Fibroblast of villous mesenchyme (primary cell): ENCODE measurements around the gene SAXO1. TPM values are rescaled to one million over a fixed set of nuclear protein-coding genes. Genes with fewer than 3 reads are reported as not detected.

ENCODE experiments used
- DNase-seq: peaks from one replicate; pipeline ENCODE4 v3.0.0-alpha.2; 2010; ENCODE audit warnings: low read depth
- H3K4me3 ChIP-seq: 2 replicates; pipeline ENCODE4 v1.5.1; 2011; ENCODE audit warnings: low read depth, mild to moderate bottlenecking, low read length
- total RNA-seq: library from RNA; depleted of rRNA; stranded (reverse); fragments of >200 nt; gene quantifications from 2 replicates; pipeline ENCODE4 v1.2.3, GENCODE V29; 2012
- TF ChIP-seq, protein P1 (sequence below): IDR thresholded peaks from 2 replicates; pipeline ENCODE4 v1.5.1; 2012; ENCODE audit warnings: low read depth, mild to moderate bottlenecking, low read length; ENCODE audit not compliant: insufficient read depth

The SAXO1 gene
- total RNA-seq, 1 donor = not detected

DNA sequence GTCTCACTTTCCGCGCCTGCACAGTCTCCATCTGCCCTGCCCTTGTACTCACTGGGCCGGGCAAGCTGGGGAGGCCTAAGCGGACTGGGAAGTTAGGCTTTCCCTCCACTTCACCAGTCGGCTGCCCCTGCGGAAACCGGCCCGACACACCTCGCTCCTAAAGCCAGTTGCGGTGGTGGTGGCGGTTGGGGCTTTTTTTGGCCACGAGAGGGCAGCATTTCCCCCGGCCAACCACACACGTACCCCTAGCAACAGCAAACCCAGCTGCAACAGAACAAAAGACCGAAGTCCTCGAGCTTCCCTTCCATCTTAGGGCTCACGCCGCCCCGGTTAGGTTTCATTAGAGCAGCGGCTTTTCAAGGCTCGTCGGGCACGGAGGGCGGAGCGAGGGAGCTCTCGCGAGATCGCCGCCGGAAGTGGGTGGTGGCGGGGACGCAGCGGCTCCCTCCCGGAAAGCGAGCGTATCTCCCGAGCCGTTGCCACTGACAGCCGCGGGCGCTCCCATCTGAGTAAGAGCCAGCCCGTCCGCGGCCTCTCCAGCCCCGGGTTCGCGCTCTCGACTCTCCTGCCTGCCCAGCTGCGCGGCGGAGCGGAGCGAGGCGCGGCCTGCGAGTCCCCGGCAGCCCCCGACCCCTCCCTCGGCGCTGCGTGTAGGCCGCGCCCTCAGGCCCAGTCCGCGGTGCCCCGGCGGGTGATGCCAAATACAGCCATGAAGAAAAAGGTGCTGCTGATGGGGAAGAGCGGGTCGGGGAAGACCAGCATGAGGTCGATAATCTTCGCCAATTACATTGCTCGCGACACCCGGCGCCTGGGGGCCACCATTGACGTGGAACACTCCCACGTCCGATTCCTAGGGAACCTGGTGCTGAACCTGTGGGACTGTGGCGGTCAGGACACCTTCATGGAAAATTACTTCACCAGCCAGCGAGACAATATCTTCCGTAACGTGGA, 16.2 kb upstream of the SAXO1 start, which contains the start of gene RRAGA:
RRAGA (plus strand) TSS at position 462 of the 951 bp plus-strand sequence; CDS start at position 695, 233 bp downstream.
- peak within 1 kb of the TSS; percentile 91 for H3K4me3 ChIP-seq
- TF ChIP-seq, protein P1, sequence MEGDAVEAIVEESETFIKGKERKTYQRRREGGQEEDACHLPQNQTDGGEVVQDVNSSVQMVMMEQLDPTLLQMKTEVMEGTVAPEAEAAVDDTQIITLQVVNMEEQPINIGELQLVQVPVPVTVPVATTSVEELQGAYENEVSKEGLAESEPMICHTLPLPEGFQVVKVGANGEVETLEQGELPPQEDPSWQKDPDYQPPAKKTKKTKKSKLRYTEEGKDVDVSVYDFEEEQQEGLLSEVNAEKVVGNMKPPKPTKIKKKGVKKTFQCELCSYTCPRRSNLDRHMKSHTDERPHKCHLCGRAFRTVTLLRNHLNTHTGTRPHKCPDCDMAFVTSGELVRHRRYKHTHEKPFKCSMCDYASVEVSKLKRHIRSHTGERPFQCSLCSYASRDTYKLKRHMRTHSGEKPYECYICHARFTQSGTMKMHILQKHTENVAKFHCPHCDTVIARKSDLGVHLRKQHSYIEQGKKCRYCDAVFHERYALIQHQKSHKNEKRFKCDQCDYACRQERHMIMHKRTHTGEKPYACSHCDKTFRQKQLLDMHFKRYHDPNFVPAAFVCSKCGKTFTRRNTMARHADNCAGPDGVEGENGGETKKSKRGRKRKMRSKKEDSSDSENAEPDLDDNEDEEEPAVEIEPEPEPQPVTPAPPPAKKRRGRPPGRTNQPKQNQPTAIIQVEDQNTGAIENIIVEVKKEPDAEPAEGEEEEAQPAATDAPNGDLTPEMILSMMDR = peak; percentile 87

DNA sequence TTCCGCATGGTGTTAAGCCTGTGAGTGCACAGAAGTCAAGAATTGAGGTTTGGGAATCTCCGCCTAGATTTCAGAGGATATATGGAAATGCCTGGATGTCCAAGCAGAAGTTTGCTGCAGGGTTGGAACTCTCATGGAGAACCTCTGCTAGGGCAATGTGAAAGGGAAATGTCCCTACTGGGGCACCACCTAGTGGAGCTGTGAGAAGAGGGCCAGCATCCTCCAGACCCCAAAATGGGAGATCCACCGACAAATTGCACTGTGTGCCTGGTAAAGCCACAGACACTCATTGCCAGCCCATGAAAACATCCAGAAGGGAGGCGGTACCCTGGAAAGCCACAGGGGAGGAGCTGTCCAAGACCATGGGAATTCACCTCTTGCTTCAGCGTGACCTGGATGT, 3.6 kb upstream of the SAXO1 start:
- DNase-seq = no peak
- H3K4me3 ChIP-seq = no peak overlapping the region
- TF ChIP-seq, protein P1 = no peak

More for the DNA sequence above, 16.2 kb upstream of the SAXO1 start, which contains the start of gene RRAGA:
- peak; percentile 98 for DNase-seq

DNA sequence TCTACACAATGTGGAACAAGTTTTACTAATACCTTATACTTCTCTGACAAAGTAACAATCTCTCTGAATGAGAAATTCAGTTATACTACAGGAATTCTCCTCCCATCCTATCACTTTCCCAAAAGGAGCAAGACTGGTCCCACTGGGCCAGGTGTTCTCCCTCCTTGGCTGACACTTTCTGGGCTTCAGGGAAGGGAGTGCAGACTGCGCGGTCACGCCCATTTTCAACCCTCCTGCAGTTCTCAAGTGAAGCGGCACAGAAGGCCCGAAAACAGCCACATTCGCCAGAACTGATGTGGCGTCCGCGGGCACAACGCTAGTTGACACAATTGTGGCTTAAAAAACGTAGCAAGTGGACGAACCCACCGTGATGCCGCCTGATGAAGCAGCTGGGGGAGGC, 603 bp downstream of the SAXO1 start:
- no peak for DNase-seq
- no peak overlapping the region for H3K4me3 ChIP-seq
- TF ChIP-seq, protein P1 = no peak

DNA sequence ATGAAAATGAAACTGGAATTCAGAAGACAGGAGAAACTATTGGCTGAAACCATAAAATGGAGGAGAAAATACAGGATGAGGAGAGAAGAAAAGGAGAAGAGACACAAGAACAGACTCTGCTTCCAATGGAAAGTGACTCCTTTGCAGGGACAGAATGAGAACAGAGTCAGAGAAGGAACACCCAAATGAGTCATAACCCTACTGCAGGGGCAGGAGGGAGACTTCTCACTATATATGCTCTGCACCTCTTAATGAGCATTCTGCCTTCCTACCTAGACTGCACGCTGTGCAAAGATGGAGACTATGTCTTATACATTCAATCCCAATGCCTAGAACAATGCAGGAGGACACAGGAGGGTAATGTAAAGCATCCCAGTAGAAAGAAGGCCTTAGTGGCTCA, 2.1 kb downstream of the SAXO1 start:
- TF ChIP-seq, protein P1 = no peak
- no peak for DNase-seq
- H3K4me3 ChIP-seq = no peak overlapping the region

DNA sequence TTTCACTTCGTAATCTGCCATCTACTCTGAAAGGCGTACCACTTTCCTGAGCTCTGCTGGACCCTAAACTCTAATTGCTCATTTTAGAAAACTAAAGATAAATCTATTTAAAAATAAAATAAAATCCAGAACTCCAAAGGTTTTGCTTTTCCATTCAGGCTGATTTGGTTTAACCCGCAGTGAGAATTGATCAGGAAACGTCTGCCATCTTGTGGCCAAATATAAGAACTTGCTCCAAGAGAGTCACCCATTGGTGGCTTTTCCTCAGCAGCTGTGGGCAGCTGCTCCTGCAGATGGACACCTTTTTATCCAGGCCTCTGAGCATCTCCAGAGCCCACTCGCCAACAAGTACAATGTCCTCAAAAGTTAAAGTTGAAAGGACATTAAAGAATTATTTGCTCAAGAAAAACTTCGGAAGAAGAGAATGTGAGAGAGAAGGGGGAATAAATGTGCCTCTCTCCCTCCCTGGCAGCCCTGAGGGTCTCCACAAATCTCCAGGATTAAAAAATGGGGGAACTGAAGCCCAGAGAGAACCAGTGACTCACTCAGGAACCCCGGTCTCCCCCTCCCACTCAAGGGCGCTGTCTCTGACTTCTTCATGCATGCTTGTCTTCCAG, 4.1 kb downstream of the SAXO1 start:
- peak; percentile 75 for DNase-seq
- H3K4me3 ChIP-seq = no peak overlapping the region
- TF ChIP-seq, protein P1 = peak; percentile 70

DNA sequence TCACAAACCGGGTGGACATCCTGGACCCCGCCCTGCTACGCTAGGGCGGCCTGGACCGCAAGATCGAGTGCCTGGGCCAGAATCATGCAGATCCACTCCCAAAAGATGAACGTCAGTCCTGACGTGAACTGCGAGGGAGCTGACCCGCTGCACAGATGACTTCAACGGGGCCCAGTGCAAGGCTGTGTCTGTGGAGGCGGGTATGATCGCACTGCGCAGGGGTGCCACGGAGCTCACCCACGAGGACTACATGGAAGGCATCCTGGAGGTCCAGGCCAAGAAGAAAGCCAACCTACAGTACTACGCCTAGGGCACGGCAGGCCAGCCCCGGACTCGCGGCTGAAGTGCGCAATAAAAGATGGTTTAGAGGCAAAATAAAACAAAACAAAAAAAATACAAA, 5.2 kb downstream of the SAXO1 start:
- TF ChIP-seq, protein P1 = no peak
- H3K4me3 ChIP-seq = no peak overlapping the region

More for the DNA sequence above, 5.2 kb downstream of the SAXO1 start:
- DNase-seq = no peak
